Astrocyte of the spinal cord (primary cell): Measurements from ENCODE around the gene PTK6.
A peak's percentile ranks its signal among the peaks of the same experiment; 100 is the strongest.

Experiments
- DNase-seq: peaks from one replicate; pipeline ENCODE4 v3.0.0; 2011; ENCODE audit warnings: low read depth, low spot score
- H3K4me3 ChIP-seq: 2 replicates; pipeline ENCODE4 v1.5.1; 2011; ENCODE audit warnings: low read depth, mild to moderate bottlenecking, low read length, moderate library complexity
- in situ Hi-C: cut with HindIII; loops from 2 replicates; pipeline ENCODE4 v1.10.0; 2017; ENCODE audit warnings: low sequenced_read_pairs
- TF ChIP-seq, protein P1 (sequence below): IDR thresholded peaks from 2 replicates; pipeline ENCODE4 v1.5.1; 2012; ENCODE audit warnings: low read depth, mild to moderate bottlenecking, low read length, inconsistent platforms

The PTK6 gene

GRCh38 chr20:63525971-63526370, 11.2 kb downstream of the PTK6 start:
- TF ChIP-seq, protein P1, sequence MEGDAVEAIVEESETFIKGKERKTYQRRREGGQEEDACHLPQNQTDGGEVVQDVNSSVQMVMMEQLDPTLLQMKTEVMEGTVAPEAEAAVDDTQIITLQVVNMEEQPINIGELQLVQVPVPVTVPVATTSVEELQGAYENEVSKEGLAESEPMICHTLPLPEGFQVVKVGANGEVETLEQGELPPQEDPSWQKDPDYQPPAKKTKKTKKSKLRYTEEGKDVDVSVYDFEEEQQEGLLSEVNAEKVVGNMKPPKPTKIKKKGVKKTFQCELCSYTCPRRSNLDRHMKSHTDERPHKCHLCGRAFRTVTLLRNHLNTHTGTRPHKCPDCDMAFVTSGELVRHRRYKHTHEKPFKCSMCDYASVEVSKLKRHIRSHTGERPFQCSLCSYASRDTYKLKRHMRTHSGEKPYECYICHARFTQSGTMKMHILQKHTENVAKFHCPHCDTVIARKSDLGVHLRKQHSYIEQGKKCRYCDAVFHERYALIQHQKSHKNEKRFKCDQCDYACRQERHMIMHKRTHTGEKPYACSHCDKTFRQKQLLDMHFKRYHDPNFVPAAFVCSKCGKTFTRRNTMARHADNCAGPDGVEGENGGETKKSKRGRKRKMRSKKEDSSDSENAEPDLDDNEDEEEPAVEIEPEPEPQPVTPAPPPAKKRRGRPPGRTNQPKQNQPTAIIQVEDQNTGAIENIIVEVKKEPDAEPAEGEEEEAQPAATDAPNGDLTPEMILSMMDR, result no peak
- no peak for DNase-seq
- H3K4me3 ChIP-seq, result no peak overlapping the region
- in situ Hi-C loops, result no loop called here

DNA sequence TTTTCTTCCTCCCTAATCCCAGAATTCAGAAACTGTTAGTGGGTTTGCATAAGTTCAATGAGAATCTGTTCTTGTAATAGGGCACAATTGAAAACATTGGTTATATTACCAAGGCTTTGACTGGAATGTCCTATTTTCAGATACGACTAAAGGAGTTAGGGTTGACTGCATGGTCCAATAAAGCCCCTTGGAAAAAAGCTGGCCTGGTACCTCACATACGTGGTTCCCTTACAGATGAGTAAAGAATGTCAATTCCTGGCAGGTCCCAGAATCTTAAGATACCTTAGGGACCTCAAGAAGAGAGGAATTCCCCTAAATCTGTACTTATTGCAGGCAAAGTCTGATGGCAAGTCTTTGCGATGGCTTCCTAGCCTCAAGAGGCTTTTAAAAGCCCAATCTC, 12.0 kb downstream of the PTK6 start:
- TF ChIP-seq, protein P1, result no peak
- H3K4me3 ChIP-seq, result no peak overlapping the region
- in situ Hi-C loops, result no loop called here
- DNase-seq, result no peak

GRCh38 chr20:63522981-63523611, 14.1 kb downstream of the PTK6 start:
- TF ChIP-seq, protein P1, result no peak
- no peak for DNase-seq
- in situ Hi-C loops, result no loop called here
- no peak overlapping the region for H3K4me3 ChIP-seq

- TF ChIP-seq, protein P1, result no peak
- DNase-seq, result no peak
- in situ Hi-C loops, result no loop called here
- peak overlapping the region; percentile 66 for H3K4me3 ChIP-seq
Observed at GRCh38 chr20:63522091-63522868, 14.9 kb downstream of the PTK6 start.

DNA sequence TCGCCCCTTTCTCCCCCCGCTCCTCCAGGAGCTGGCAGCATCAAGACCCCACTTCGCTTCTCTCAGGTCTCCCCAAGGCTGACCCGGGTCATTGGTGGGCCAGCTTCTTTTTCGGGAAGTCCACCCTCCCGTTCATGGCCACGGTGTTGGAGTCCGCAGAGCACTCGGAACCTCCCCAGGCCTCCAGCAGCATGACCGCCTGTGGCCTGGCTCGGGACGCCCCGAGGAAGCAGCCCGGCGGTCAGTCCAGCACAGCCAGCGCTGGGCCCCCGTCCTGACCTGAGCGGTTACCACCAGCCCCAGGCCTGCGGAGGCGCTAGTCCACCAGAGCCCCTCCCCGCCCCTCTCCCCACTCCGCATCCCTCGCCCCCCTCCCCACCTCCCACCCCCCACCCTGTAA, 15.6 kb downstream of the PTK6 start:
- H3K4me3 ChIP-seq, result peak overlapping the region; percentile 66
- no peak for DNase-seq
- TF ChIP-seq, protein P1, result no peak
- in situ Hi-C loops, result no loop called here

GRCh38 chr20:63520934-63521601, 16.1 kb downstream of the PTK6 start:
- peak; percentile 62 for DNase-seq
- TF ChIP-seq, protein P1, result no peak
- H3K4me3 ChIP-seq, result peak overlapping the region; percentile 66
- in situ Hi-C loops, result no loop called here
